PC-9 (cell line): ENCODE measurements around the gene FNIP1.

Experiments
- CTCF ChIP-seq: fragments of 200-600 bp; sonication (generic); conservative IDR thresholded peaks from 2 replicates; pipeline ENCODE4 v1.6.1; 2017; ENCODE audit warnings: mixed run types, antibody characterized with exemption, mild to moderate bottlenecking, moderate library complexity
- EZH2 ChIP-seq: fragments of 200-600 bp; sonication (generic); IDR thresholded peaks from 2 replicates; pipeline ENCODE4 v1.8.0; 2017; ENCODE audit warnings: antibody characterized with exemption, low read depth

- no peak for TF ChIP-seq CTCF
- no peak for TF ChIP-seq EZH2
These were observed 189.4 kb downstream of the FNIP1 start for GRCh38 chr5:131607418-131607817.
